SH-SY5Y (cell line): ENCODE measurements around the gene SLC9A5.

Source experiments
- GATA2 ChIP-seq: IDR thresholded peaks from 2 replicates; pipeline ENCODE4 v1.6.1; 2011; ENCODE audit warnings: mild to moderate bottlenecking, low read depth, low read length
- GATA3 ChIP-seq: IDR thresholded peaks from 2 replicates; pipeline ENCODE4 v1.6.1; 2011; ENCODE audit warnings: low read depth, mild to moderate bottlenecking, low read length, moderate library complexity

- TF ChIP-seq GATA2 (no peak), GATA3 (no peak)
Observed at GRCh38 chr16:67287960-67288359, 39.2 kb downstream of the SLC9A5 start.
